Ascending aorta (tissue), 2 donors: ENCODE results near the gene POPDC3. TPM values are rescaled to one million over a fixed set of nuclear protein-coding genes. Genes with fewer than 3 reads are reported as not detected.

Experiments used
- DNase-seq, 2 donors: peaks; one replicate each; pipeline ENCODE4 v3.0.0-alpha.2; 2019; ENCODE audit warnings: low spot score in 2 of 2
- H3K27ac ChIP-seq, 2 donors: fragments of 200-600 bp; sonication (generic); one replicate each; pipeline ENCODE4 v1.5.1; 2016 to 2017; ENCODE audit warnings: mild to moderate bottlenecking in 1 of 2
- H3K27me3 ChIP-seq: fragments of 200-600 bp; sonication (generic); one replicate; pipeline ENCODE4 v1.5.1; 2017
- H3K36me3 ChIP-seq, 2 donors: fragments of 200-600 bp; sonication (generic); one replicate each; pipeline ENCODE4 v1.5.1; 2016
- H3K4me1 ChIP-seq, 2 donors: fragments of 200-600 bp; sonication (generic); one replicate each; pipeline ENCODE4 v1.5.1; 2016 to 2017; ENCODE audit warnings: mild to moderate bottlenecking in 1 of 2
- H3K4me3 ChIP-seq, 2 donors: fragments of 200-600 bp; sonication (generic); one replicate each; pipeline ENCODE4 v1.5.1; 2016 to 2017; ENCODE audit warnings: mild to moderate bottlenecking in 1 of 2
- H3K9me3 ChIP-seq, 2 donors: fragments of 200-600 bp; sonication (generic); one replicate each; pipeline ENCODE4 v1.5.1; 2016
- CTCF ChIP-seq, 3 experiments: fragments of 200-600 bp in 2 of 3; fragments of 450-650 bp in 1 of 3; sonication (generic) in 2 of 3; IDR thresholded peaks; one replicate each; pipeline ENCODE4 v1.5.1; 2016 to 2019; ENCODE audit warnings: antibody characterized with exemption in 3 of 3, mild to moderate bottlenecking in 1 of 3, moderate library complexity in 1 of 3
- intact Hi-C: fragments of 100-400 bp; cut with DNase I; formaldehyde crosslinking; loops from one replicate; pipeline ENCODE4 v1.15.1; 2023
- total RNA-seq: library from RNA; depleted of rRNA; stranded (reverse); fragments of >200 nt; gene quantifications from one replicate; pipeline ENCODE4 v1.1.0, GENCODE V29; 2016

POPDC3 gene
- total RNA-seq, 1 donor from 2014 or later, result not detected

- no peak overlapping the region for H3K4me3 ChIP-seq
- H3K36me3 ChIP-seq, result peaks cover 16 to 19% of the 10 kb centered on the region in 2 donors
- H3K27ac ChIP-seq, result no peak overlapping the region
- H3K4me1 ChIP-seq, result no peaks in the 10 kb centered on the region
- no peaks in the 10 kb centered on the region for H3K9me3 ChIP-seq
- intact Hi-C loops, result no loop called here
- no peak for TF ChIP-seq CTCF (IDR thresholded peaks at IDR 0.05)
- no peaks in the 10 kb centered on the region for H3K27me3 ChIP-seq
- DNase-seq, result no peak
Measured at GRCh38 chr6:105111871-105112270, 67.9 kb downstream of the POPDC3 start.

GRCh38 chr6:105111105-105111504 is 68.7 kb downstream of the POPDC3 start:
- Histone ChIP-seq H3K4me1 (no peaks in the 10 kb centered on the region), H3K36me3 (peaks cover 18 to 21% of the 10 kb centered on the region in 2 donors), H3K4me3 (no peak overlapping the region), H3K27ac (no peak overlapping the region), H3K27me3 (no peaks in the 10 kb centered on the region), H3K9me3 (no peaks in the 10 kb centered on the region)
- no peak for TF ChIP-seq CTCF (IDR thresholded peaks at IDR 0.05)
- intact Hi-C loops, result no loop called here
- no peak for DNase-seq

- no peaks in the 10 kb centered on the region for H3K9me3 ChIP-seq
- no peak overlapping the region for H3K27ac ChIP-seq
- H3K27me3 ChIP-seq, result no peaks in the 10 kb centered on the region
- peaks cover 15 to 21% of the 10 kb centered on the region in 2 donors for H3K36me3 ChIP-seq
- no peak overlapping the region for H3K4me3 ChIP-seq
- no peaks in the 10 kb centered on the region for H3K4me1 ChIP-seq
- DNase-seq, result no peak
- intact Hi-C loops, result no loop called here
- no peak for TF ChIP-seq CTCF (IDR thresholded peaks at IDR 0.05)
Measured at GRCh38 chr6:105109955-105110895, 69.6 kb downstream of the POPDC3 start.

- Histone ChIP-seq H3K9me3 (no peaks in the 10 kb centered on the region), H3K36me3 (peaks cover 13 to 21% of the 10 kb centered on the region in 2 donors), H3K4me3 (no peak overlapping the region), H3K27me3 (no peaks in the 10 kb centered on the region), H3K4me1 (no peaks in the 10 kb centered on the region), H3K27ac (no peak overlapping the region)
- no peak for DNase-seq
- intact Hi-C loops, result no loop called here
- no peak for TF ChIP-seq CTCF (IDR thresholded peaks at IDR 0.05)
Measured at GRCh38 chr6:105108631-105109262, 71.1 kb downstream of the POPDC3 start.

Other genes starting within 250 kb of the POPDC3 start
- not detected for gene LIN28B, start 222.9 kb downstream of the POPDC3 start, total RNA-seq
- 5.1 TPM for gene PREP, start 223.1 kb upstream of the POPDC3 start, total RNA-seq